IMR-90 (cell line): ENCODE measurements around the gene MKNK2. TPM values are rescaled to one million over a fixed set of nuclear protein-coding genes. Genes with fewer than 3 reads are reported as not detected.

Experiments
- ATAC-seq: fragments of 200-7000 bp; cut with Tn5 transposase; 2 replicates; pipeline ENCODE4 v1.9.1; 2020; ENCODE audit warnings: low read depth, mild to moderate bottlenecking, moderate library complexity
- BruUV-seq: library from RNA; stranded (reverse); fragments of 400-500 nt; replicated peaks from 2 replicates; lab custom pipeline; 2021; lab: Mats Ljungman, UMichigan
- CTCF ChIA-PET: fragments of 300-600 bp; formaldehyde crosslinking; extraction: SDS; loops from one replicate; lab custom pipeline; 2021; ENCODE audit warnings: antibody characterized with exemption; lab: Yijun Ruan, JAX
- POLR2A ChIA-PET: fragments of 300-600 bp; sonication (Branson Sonifier 250); formaldehyde crosslinking; loops from one replicate; lab custom pipeline; 2022; ENCODE audit warnings: antibody characterized with exemption; ENCODE audit not compliant: unreplicated experiment; lab: Charles Lee
- DNase-seq: peaks from one replicate; pipeline ENCODE4 v3.0.0; 2013
- H2AFZ ChIP-seq: replicated peaks from 2 replicates; pipeline ENCODE3; 2013; ENCODE audit warnings: low read length, mild to moderate bottlenecking; ENCODE audit not compliant: poor library complexity
- H2AK5ac ChIP-seq: 2 replicates; pipeline ENCODE4 v1.6.1; 2013; ENCODE audit warnings: low read depth, low read length, inconsistent platforms
- H2AK9ac ChIP-seq: replicated peaks from 2 replicates; pipeline ENCODE3; 2013; ENCODE audit warnings: mild to moderate bottlenecking, low read depth, low read length, moderate library complexity; ENCODE audit not compliant: poor library complexity
- H2BK120ac ChIP-seq: 2 replicates; pipeline ENCODE4 v1.6.1; 2013; ENCODE audit warnings: low read depth, low read length, inconsistent platforms
- H2BK15ac ChIP-seq: 3 replicates; pipeline ENCODE4 v1.6.1; 2013; ENCODE audit warnings: low read depth, low read length, inconsistent platforms
- H2BK20ac ChIP-seq: 2 replicates; pipeline ENCODE4 v1.6.1; 2013; ENCODE audit warnings: low read depth, mild to moderate bottlenecking, inconsistent platforms, low read length, moderate library complexity
- H2BK5ac ChIP-seq: 2 replicates; pipeline ENCODE4 v1.6.1; 2013; ENCODE audit warnings: mild to moderate bottlenecking, low read depth, low read length, inconsistent platforms; ENCODE audit not compliant: poor library complexity, severe bottlenecking
- H3K14ac ChIP-seq: replicated peaks from 2 replicates; pipeline ENCODE4 v1.6.1; 2013; ENCODE audit warnings: low read depth, low read length, inconsistent platforms
- H3K18ac ChIP-seq: 2 replicates; pipeline ENCODE4 v1.6.1; 2013; ENCODE audit warnings: low read depth, low read length, control low read depth
- H3K23ac ChIP-seq: 2 replicates; pipeline ENCODE4 v1.6.1; 2013; ENCODE audit warnings: low read depth, low read length, inconsistent platforms
- H3K27ac ChIP-seq: 2 replicates; pipeline ENCODE4 v1.5.1; 2013; ENCODE audit warnings: mild to moderate bottlenecking, control low read depth, low read length; ENCODE audit not compliant: insufficient read depth
- H3K27me3 ChIP-seq: 2 replicates; pipeline ENCODE4 v1.6.1; 2013; ENCODE audit warnings: low read length; ENCODE audit not compliant: control insufficient read depth, insufficient read depth
- H3K36me3 ChIP-seq: 2 replicates; pipeline ENCODE4 v1.6.1; 2013; ENCODE audit warnings: low read length, mixed read lengths; ENCODE audit not compliant: control insufficient read depth, insufficient read depth
- H3K4ac ChIP-seq: 2 replicates; pipeline ENCODE4 v1.6.1; 2013; ENCODE audit warnings: low read depth, low read length, inconsistent platforms
- H3K4me1 ChIP-seq: 2 replicates; pipeline ENCODE4 v1.6.1; 2013; ENCODE audit warnings: low read length, mixed read lengths; ENCODE audit not compliant: control insufficient read depth, insufficient read depth
- H3K4me2 ChIP-seq: 2 replicates; pipeline ENCODE4 v1.6.1; 2013; ENCODE audit warnings: low read depth, mild to moderate bottlenecking, control low read depth, low read length, moderate library complexity
- H3K4me3 ChIP-seq: 2 replicates; pipeline ENCODE4 v1.5.1; 2013; ENCODE audit warnings: low read depth, mild to moderate bottlenecking, control low read depth, low read length, moderate library complexity; ENCODE audit not compliant: insufficient read depth
- H3K56ac ChIP-seq: 2 replicates; pipeline ENCODE4 v1.6.1; 2013; ENCODE audit warnings: low read length, inconsistent platforms; ENCODE audit not compliant: insufficient read depth; ENCODE audit errors: extremely low read depth
- H3K79me1 ChIP-seq, 2 experiments: 2 replicates each; pipeline ENCODE4 v1.6.1; 2013; ENCODE audit warnings: low read length in 2 of 2, inconsistent platforms in 1 of 2, low read depth in 1 of 2
- H3K9ac ChIP-seq: 2 replicates; pipeline ENCODE4 v1.6.1; 2013; ENCODE audit warnings: low read depth, low read length, control low read depth
- H3K9me1 ChIP-seq: 2 replicates; pipeline ENCODE4 v1.6.1; 2013; ENCODE audit warnings: low read length, inconsistent platforms; ENCODE audit not compliant: insufficient read depth
- H3K9me3 ChIP-seq: 2 replicates; pipeline ENCODE4 v1.6.1; 2013; ENCODE audit warnings: low read length; ENCODE audit not compliant: control insufficient read depth, insufficient read depth
- H4K20me1 ChIP-seq: 2 replicates; pipeline ENCODE4 v1.6.1; 2013; ENCODE audit warnings: low read length, inconsistent platforms; ENCODE audit not compliant: insufficient read depth
- H4K5ac ChIP-seq: 2 replicates; pipeline ENCODE4 v1.6.1; 2013; ENCODE audit warnings: mild to moderate bottlenecking, low read depth, low read length, control low read depth
- H4K8ac ChIP-seq, 2 experiments: 2 replicates each; pipeline ENCODE4 v1.6.1; 2013; ENCODE audit warnings: low read depth in 2 of 2, low read length in 2 of 2, control low read depth in 1 of 2, inconsistent platforms in 1 of 2
- H4K91ac ChIP-seq: 2 replicates; pipeline ENCODE4 v1.6.1; 2013; ENCODE audit warnings: low read depth, low read length, inconsistent platforms; ENCODE audit not compliant: insufficient read depth
- MAZ ChIP-seq: IDR thresholded peaks from 2 replicates; pipeline ENCODE4 v1.6.1; 2012; ENCODE audit warnings: low read depth, mild to moderate bottlenecking, low read length, improper control_type of control experiment, moderate library complexity, borderline replicate concordance
- RAD21 ChIP-seq: IDR thresholded peaks from 2 replicates; pipeline ENCODE4 v1.6.1; 2012; ENCODE audit warnings: low read length, improper control_type of control experiment
- WGBS, 2 experiments: methylation state at CpG; one replicate each; pipeline versions ENCODE4 v1.1.5 to v1.1.7; 2013; ENCODE audit warnings: missing lambda C conversion rate in 2 of 2; ENCODE audit not compliant: insufficient read length in 1 of 2; ENCODE audit errors: extremely low coverage in 2 of 2; 5-methylcytosine and 5-hydroxymethylcytosine counted together
- dilution Hi-C: fragments of 300-500 bp; cut with HindIII; formaldehyde crosslinking; loops from one replicate; pipeline ENCODE4 v1.14.3; 2018; ENCODE audit warnings: low sequenced_read_pairs; ENCODE audit not compliant: unreplicated experiment
- in situ Hi-C: fragments of 300-500 bp; cut with MboI; formaldehyde crosslinking; loops from 3 replicates; pipeline ENCODE4 v1.14.3; 2019; ENCODE audit warnings: low sequenced_read_pairs, inconsistent platforms, mixed read lengths
- intact Hi-C: fragments of 100-400 bp; cut with micrococcal nuclease; formaldehyde crosslinking; loops from 2 replicates; pipeline ENCODE4 v1.10.0; 2022
- polyA plus RNA-seq, 3 experiments: library from polyadenylated mRNA; depleted of rRNA; stranded (reverse); fragments of >200 nt; gene quantifications; 2 replicates each; pipeline ENCODE4 v1.2.3, GENCODE V29; 2012; ENCODE audit warnings: low replicate concordance in 1 of 3
- total RNA-seq: library from RNA; depleted of rRNA; stranded (reverse); fragments of >200 nt; gene quantifications from 2 replicates; pipeline ENCODE4 v1.2.3, GENCODE V29; 2012

The MKNK2 gene
- total and polyA plus RNA-seq, 2 of the 4 experiments (the other 2 are of a cell fraction): 21.9 to 31.8 TPM

GRCh38 chr19:2016041-2016807 is 34.8 kb downstream of the MKNK2 start:
- peak overlapping the region; percentile 33; the same call in 1 of the 2 replicates for H3K4me2 ChIP-seq
- no peak overlapping the region; the same call in 1 of the 2 replicates for H4K5ac ChIP-seq
- dilution Hi-C loops (no loop called here), in situ Hi-C loops (no loop called here), intact Hi-C loops (loop anchor here (5.0 kb wide), 1 partner anchor 136 kb away; the partner anchor contains the start of gene AP3D1)
- H2AK5ac ChIP-seq: peak overlapping the region; percentile 36; the same call in 1 of the 2 replicates
- peaks cover 14% of the 10 kb centered on the region for H3K4me1 ChIP-seq
- H4K8ac ChIP-seq: peak overlapping the region in 1 of 2 experiments; percentile 71; a peak in 1 of 4 replicates
- no peaks in the 10 kb centered on the region for H3K36me3 ChIP-seq
- no peak overlapping the region for H2BK120ac ChIP-seq
- H3K27me3 ChIP-seq: no peaks in the 10 kb centered on the region
- WGBS, 2 experiments: 100% methylated on average over 5 of the region's 23 CpGs; no CpG with 5 or more reads in 1 of the 2 experiments
- H3K56ac ChIP-seq: no peak overlapping the region
- H3K4me3 ChIP-seq: peak overlapping the region; percentile 30
- TF ChIP-seq MAZ (peak; percentile 93; the same call in 1 of the 2 replicates), RAD21 (no peak)
- H2AFZ ChIP-seq: peak overlapping the region; percentile 73
- H3K9ac ChIP-seq: no peak overlapping the region
- ChIA-PET CTCF (no interaction called here), POLR2A (no interaction called here)
- peaks cover under 1% of the 10 kb centered on the region; the same call in 1 of the 2 replicates for H4K20me1 ChIP-seq
- H3K9me3 ChIP-seq: no peaks in the 10 kb centered on the region
- H2BK15ac ChIP-seq: no peak overlapping the region
- peaks cover 3 to 41% of the 10 kb centered on the region in 2 experiments; a peak in 3 of 4 replicates for H3K79me1 ChIP-seq
- H3K9me1 ChIP-seq: no peaks in the 10 kb centered on the region
- peak overlapping the region; percentile 56; the same call in 1 of the 2 replicates for H3K4ac ChIP-seq
- no peak overlapping the region for H3K23ac ChIP-seq
- H4K91ac ChIP-seq: 0 out of 2 replicates have a peak overlapping the region, but pooled peaks have one; percentile 1
- DNase-seq (peak; percentile 81), ATAC-seq (peak; percentile 83)
- peak overlapping the region; percentile 6 for H2AK9ac ChIP-seq
- H3K18ac ChIP-seq: no peak overlapping the region
- H3K14ac ChIP-seq: peak overlapping the region; percentile 45; the same call in 1 of the 2 replicates
- H3K27ac ChIP-seq: no peak overlapping the region
- BruUV-seq: no TSS peak
- no peak overlapping the region for H2BK5ac ChIP-seq
- 0 out of 2 replicates have a peak overlapping the region, but pooled peaks have one; percentile 14 for H2BK20ac ChIP-seq
